Fibroblast of skin of back (primary cell): ENCODE measurements around the gene ABT1.

Source experiments
- DNase-seq: peaks from one replicate; pipeline ENCODE4 v3.0.0-alpha.2; 2013

ABT1 gene

GRCh38 chr6:26575494-26575939 lies 21.2 kb upstream of the ABT1 start:
- DNase-seq: peak; percentile 55

DNA sequence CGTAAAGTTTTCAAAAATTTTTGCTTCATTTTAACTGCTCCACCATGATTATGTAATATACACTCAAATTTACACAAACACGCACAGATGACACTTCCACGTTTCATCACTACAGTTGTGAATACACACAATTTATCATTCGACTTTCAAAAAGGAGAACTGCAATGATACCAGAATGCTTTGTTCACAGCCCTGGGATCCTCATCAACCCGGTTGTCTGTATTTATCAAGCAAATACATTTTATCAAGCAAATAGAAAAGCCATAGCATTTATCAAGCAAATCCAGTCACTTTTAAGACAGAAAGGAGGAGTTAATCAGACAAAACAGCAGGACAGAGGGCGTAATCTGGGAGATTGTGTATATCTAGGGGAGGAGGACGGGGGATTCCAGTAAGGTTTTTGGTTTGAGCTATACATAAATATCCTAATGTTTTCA lies 20.3 kb upstream of the ABT1 start:
- no peak for DNase-seq

- DNase-seq: peak; percentile 75
Measured at GRCh38 chr6:26576929-26577719, 19.6 kb upstream of the ABT1 start.

GRCh38 chr6:26577720-26578072 lies 19.1 kb upstream of the ABT1 start:
- no peak for DNase-seq

GRCh38 chr6:26578279-26578678 lies 18.5 kb upstream of the ABT1 start:
- DNase-seq: no peak

GRCh38 chr6:26578741-26579140 lies 18.0 kb upstream of the ABT1 start:
- DNase-seq: no peak

DNA sequence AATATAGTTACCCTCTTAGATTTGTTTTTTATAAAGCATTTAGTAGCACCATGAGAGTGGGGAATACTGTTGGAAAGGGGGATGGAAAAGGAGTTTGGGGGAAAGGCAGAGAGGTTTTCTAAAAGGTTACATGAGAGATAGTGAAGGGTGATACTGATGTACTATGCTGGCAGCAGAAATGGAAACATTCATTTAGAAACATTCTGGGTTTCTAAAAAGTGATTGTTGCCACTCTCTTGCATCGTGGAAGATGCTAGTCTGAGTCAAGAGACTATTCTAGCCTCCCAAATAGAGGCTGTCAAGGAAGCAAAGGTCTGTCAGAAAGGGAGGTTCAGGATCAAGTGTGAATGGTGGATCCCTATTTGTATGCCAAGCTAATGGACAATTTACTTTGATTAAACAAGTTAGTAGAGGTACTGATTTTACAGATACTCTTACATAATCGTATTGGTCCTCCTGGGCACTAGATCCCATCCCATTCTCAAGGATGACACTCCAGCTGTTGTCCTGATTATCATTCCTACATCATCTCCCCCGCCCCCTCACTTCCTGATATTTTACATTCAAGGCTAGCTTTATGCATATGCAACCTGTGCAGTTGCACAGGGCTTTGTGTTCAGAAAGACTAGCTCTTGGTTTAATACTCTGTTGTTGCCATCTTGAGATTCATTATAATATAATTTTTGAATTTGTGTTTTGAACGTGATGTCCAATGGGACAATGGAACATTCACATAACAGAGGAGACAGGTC lies 15.4 kb upstream of the ABT1 start:
- no peak for DNase-seq

GRCh38 chr6:26588965-26589364 lies 7.8 kb upstream of the ABT1 start:
- DNase-seq: no peak

- DNase-seq: no peak
Measured at GRCh38 chr6:26592649-26593048, 4.1 kb upstream of the ABT1 start.

DNA sequence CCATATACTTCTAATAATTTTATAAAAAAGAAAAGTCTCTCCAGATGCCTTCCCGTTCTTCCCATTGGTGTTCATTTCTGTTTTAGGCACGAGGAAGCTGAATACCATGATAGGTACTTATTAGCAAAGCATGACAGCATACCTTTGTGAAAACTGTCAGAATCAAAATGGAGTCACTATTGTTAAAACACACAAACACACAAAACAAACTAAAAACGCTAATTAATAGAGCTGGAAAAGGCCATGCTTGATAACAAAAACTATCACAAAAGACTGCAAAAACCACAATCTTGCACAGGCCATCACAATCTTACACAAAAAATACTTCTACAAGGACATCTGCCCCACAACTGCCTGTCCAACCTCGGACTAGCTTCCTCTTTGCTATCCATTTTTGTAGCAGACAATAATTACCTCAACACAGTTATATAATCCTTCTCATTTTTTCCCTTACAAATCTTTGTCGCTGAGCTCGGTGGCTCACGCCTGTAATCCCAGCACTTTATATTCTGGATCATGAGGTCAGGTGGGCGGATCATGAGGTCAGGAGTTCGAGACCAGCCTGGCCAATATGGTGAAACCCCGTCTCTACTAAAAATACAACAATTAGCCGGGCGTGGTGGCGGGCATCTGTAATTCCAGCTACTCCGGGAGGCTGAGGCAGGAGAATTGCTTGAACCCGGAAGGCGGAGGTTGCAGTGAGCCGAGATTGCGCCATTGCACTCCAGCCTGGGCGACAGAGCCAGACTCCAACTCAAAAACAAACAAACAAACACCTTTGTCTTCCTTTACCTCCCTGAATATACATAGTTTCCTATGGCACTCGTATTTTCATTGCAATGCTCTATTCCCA lies 3.2 kb upstream of the ABT1 start:
- DNase-seq: no peak

- DNase-seq: no peak
Measured at GRCh38 chr6:26594131-26594498, 2.6 kb upstream of the ABT1 start.

- DNase-seq: peak; percentile 72
Measured at GRCh38 chr6:26594730-26595632, 1.8 kb upstream of the ABT1 start.

DNA sequence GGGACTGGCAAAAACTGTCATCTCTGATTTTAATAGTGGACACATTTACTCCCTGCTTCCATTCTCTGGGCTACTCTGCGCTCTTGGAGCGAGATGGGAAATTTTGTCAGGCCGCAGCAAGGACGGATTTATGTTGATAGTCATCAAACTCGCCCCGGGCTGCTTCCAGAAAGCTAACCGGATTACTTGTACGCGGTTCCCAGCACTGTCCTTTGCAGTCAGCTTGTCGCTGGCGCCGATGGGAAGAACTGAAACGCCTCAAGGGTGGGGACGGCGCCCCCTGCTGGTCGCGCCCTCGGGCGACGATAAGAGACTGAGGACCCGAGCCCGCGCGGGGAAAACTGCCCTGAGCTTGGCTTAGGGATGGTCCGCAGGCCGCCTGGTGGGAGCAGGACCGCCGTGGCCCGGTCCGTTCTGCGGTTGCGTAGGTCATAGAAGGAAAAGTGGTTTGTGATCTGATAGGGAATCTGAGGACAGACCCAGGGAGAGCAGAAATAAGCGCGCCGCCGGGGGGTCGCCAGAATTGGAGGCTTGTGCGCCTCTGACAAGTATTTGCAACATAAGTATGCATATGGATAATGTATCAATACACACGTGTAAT lies 984 bp upstream of the ABT1 start:
- DNase-seq: peak; percentile 88

- no peak for DNase-seq
Measured at GRCh38 chr6:26597389-26597766, 625 bp downstream of the ABT1 start.

GRCh38 chr6:26597821-26598220 lies 1.1 kb downstream of the ABT1 start:
- DNase-seq: no peak

DNA sequence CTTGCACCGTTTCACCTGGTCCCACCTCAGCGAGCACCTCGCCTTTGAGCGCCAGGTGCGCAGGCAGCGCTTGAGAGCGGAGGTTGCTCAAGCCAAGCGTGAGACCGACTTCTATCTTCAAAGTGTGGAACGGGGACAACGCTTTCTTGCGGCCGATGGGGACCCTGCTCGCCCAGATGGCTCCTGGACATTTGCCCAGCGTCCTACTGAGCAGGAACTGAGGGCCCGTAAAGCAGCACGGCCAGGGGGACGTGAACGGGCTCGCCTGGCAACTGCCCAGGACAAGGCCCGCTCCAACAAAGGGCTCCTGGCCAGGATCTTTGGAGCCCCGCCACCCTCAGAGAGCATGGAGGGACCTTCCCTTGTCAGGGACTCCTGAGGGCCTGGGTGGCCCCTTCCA lies 1.5 kb downstream of the ABT1 start:
- no peak for DNase-seq

DNA sequence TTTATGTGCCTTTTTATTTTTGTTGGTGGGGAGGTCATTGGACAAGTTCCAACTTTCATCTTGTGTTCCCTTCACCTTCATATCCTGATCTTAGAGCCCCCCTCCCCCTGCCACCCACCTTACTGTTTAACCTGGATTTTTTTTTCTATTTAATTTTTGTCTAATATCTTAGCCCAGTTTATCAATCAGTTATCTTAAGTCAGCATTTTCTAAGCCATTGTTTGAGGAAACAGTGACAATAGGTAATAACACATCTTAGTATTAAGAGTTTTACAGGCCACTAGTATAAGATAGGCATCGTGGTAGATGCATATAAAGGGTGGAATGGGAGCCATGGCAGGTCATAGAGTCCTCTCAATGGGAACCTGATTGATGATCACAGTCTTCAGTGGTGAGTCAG lies 2.4 kb downstream of the ABT1 start:
- DNase-seq: no peak

- no peak for DNase-seq
Measured at GRCh38 chr6:26599591-26599990, 2.8 kb downstream of the ABT1 start.

DNA sequence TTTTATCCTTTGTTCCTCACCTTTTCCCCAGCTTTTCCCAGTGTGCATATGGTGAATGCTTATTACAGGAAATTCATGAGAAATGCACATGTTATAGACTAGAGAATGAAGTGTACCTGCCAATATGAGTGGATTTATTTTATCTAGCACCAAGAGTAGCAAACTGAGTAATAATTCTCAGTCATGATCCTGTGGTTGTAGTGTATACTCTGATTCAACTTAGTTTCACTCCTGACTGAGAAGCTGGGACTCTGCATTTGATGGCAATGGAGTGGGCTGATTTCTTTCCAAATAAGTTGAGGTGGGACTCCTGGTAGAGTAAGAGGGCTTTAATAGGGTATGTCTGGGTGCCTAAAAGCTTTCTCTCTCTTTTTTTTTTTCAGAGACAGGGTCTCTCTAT lies 4.0 kb downstream of the ABT1 start:
- DNase-seq: no peak

GRCh38 chr6:26602262-26602661 lies 5.5 kb downstream of the ABT1 start:
- no peak for DNase-seq

DNA sequence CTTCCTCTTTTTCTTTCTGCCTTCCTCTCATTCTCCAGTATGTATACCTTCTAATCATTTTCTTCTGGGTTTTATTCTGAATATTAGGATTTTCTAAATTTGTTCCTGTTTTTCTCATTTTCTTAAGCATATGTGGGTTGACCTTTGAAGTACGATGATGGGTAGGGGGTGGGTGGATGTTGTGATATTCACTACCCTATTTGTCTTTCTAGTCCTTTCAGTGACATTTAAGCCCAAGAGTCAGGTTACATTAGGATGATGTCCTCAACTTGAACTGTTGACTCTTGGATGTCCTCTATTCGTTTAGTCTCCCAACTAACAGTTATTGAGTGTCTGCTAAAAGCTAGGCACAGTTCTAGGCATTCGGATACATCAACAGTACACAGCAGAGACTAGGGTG lies 7.3 kb downstream of the ABT1 start:
- DNase-seq: no peak

DNA sequence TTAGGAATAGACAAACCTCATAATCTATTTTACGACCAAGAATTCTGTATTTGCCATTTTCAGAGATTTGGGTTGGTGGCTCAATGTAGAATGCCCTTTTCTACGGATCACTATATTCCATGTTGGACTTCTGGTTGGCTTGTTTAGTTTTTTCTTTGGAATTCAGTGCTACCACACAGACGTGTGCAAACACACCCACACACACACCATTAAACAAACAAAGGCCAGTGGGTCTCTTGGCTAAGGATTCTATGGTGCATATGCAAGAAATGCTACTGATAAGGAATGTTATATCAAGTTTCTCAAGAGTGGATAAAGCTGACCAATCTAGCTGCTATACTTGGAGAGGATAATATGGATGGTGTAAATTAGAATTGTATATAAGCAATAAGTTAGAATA lies 8.0 kb downstream of the ABT1 start:
- no peak for DNase-seq
